ENCODE measurements around the gene ITIH3. TPM values are rescaled to one million over a fixed set of nuclear protein-coding genes. Genes with fewer than 3 reads are reported as not detected.

ITIH3 gene
- total RNA-seq, 2 donors from 2014 or later: 0.32 to 0.82 TPM

GRCh38 chr3:52790741-52791140 is 3.9 kb upstream of the ITIH3 start:
- Histone ChIP-seq H3K27ac (no peak overlapping the region), H3K27me3 (no peaks in the 10 kb centered on the region), H3K36me3 (no peaks in the 10 kb centered on the region), H3K4me1 (no peaks in the 10 kb centered on the region), H3K9ac (ENCODE audit: low read depth in 2 of 2, low read length in 2 of 2) (no peak overlapping the region), H3K9me3 (no peaks in the 10 kb centered on the region), H3K4me3 (no peak overlapping the region)
- intact Hi-C loops (cut with DNase I): no loop called here
- no peak for TF ChIP-seq CTCF (IDR thresholded peaks at IDR 0.05)
- no peak for DNase-seq

DNA sequence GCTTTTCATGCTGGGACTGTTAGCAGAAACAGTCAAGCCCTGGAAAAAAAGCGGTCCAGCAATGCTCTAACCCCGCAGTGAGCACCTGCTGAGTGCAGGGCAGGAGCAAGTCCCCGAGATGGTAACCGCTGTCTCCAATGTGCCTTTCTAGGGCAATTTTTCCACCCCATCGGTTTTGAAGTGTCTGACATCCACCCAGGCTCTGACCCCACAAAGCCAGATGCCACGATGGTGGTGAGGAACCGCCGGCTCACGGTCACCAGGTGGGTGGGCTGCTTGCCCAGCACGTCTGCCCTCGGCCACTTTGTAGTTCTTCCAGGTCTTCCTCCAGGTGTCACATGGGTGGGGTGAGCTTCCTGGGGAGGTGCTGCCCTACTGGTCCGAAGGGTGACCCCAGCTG is 3.2 kb upstream of the ITIH3 start:
- no peak for TF ChIP-seq CTCF (IDR thresholded peaks at IDR 0.05)
- intact Hi-C loops (cut with DNase I): no loop called here
- Histone ChIP-seq H3K27ac (no peak overlapping the region), H3K4me1 (no peaks in the 10 kb centered on the region), H3K9ac (ENCODE audit: low read depth in 2 of 2, low read length in 2 of 2) (no peak overlapping the region), H3K4me3 (no peak overlapping the region), H3K9me3 (no peaks in the 10 kb centered on the region), H3K27me3 (no peaks in the 10 kb centered on the region), H3K36me3 (no peaks in the 10 kb centered on the region)
- no peak for DNase-seq

GRCh38 chr3:52791928-52792327 is 2.7 kb upstream of the ITIH3 start:
- Histone ChIP-seq H3K9ac (ENCODE audit: low read depth in 2 of 2, low read length in 2 of 2) (no peak overlapping the region), H3K4me1 (no peaks in the 10 kb centered on the region), H3K4me3 (no peak overlapping the region), H3K27me3 (no peaks in the 10 kb centered on the region), H3K36me3 (no peaks in the 10 kb centered on the region), H3K27ac (no peak overlapping the region), H3K9me3 (no peaks in the 10 kb centered on the region)
- DNase-seq: no peak
- TF ChIP-seq CTCF (IDR thresholded peaks at IDR 0.05): no peak
- intact Hi-C loops (cut with DNase I): no loop called here

DNA sequence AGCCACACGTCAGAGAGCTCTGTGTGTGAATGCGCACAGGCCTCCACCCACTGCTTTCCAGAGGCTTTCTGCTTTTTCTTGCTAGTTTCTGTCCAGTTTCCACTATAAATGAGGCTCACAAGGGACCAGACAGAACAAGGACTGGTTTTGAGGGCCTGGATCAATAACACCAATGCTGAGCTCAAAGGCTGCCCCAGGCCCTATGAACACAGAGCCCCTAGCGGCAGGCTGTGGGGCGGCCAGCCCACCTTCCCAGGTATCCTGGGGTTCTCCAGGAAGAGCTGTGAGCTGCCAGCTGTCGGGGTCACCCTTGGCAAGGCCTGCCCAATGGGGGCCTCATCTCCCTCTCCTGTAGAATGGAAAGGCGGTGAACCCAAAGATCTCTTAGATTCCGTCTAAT is 2.2 kb upstream of the ITIH3 start:
- intact Hi-C loops (cut with DNase I): no loop called here
- H3K27ac ChIP-seq: no peak overlapping the region
- no peaks in the 10 kb centered on the region for H3K4me1 ChIP-seq
- no peaks in the 10 kb centered on the region for H3K27me3 ChIP-seq
- no peaks in the 10 kb centered on the region for H3K36me3 ChIP-seq
- H3K9me3 ChIP-seq: no peaks in the 10 kb centered on the region
- no peak overlapping the region for H3K9ac ChIP-seq (ENCODE audit: low read depth in 2 of 2, low read length in 2 of 2)
- H3K4me3 ChIP-seq: no peak overlapping the region
- no peak for TF ChIP-seq CTCF (IDR thresholded peaks at IDR 0.05)
- DNase-seq: no peak

DNA sequence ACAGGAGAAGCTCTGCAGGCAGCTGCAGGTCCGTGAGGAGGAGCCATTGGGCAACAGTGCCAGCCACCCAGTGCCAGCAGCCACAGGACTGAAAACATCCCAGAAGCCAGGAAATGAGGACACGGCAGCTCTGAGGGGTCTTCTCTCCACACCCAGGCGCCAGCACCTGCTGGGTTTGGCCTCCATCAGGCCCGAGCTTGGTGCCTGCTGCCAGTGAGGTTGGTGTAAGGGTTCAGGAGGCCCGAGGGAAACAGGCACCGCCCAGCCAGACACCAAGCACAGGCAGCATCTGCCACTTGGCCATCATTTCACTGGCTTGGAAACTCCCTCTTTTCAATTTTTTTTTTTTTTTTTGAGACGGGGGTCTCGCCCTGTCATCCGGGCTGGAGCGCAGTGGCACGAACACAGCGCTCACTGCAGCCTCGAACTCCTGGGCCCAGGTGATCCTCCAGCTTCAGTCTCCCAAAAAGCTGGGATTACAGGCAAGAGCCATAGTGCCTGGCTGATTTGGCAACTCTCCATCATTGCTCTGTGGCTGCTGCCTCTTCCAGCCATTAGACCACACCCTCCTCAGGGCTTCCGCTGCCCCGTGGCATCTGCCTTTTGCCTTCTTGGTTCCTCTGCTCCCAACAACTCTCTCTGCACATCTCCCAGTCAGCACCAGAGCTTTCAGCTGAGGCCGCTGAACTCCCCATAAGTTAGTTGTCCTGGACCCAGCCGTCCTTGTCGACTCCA is 1.5 kb upstream of the ITIH3 start:
- no peaks in the 10 kb centered on the region for H3K27me3 ChIP-seq
- no peak for DNase-seq
- no peak overlapping the region for H3K27ac ChIP-seq
- H3K36me3 ChIP-seq: no peaks in the 10 kb centered on the region
- no peaks in the 10 kb centered on the region for H3K9me3 ChIP-seq
- no peaks in the 10 kb centered on the region for H3K4me1 ChIP-seq
- intact Hi-C loops (cut with DNase I): no loop called here
- H3K9ac ChIP-seq (ENCODE audit: low read depth in 2 of 2, low read length in 2 of 2): no peak overlapping the region
- TF ChIP-seq CTCF (IDR thresholded peaks at IDR 0.05): no peak
- H3K4me3 ChIP-seq: no peak overlapping the region

All from colonic mucosa (tissue), 4 donors.